ENCODE results near the gene ATG9B.

- TF ChIP-seq EZH2 (optimal IDR thresholded peaks at IDR 0.05; ENCODE audit: low read depth, low read length) (no peak), EZH2phosphoT487 (IDR thresholded peaks at IDR 0.05; ENCODE audit: low read length) (no peak)
These were observed 5.2 kb downstream of the ATG9B start for GRCh38 chr7:151019130-151019447.

All from MM.1S (cell line).